Keratinocyte (primary cell): ENCODE measurements around the gene SURF6.

ENCODE experiments used
- EZH2 ChIP-seq: IDR thresholded peaks from one replicate; pipeline ENCODE4 v1.6.1; 2012; ENCODE audit warnings: inconsistent platforms, mild to moderate bottlenecking, low read length, moderate library complexity
- TF ChIP-seq, protein P1 (sequence below), 3 experiments: IDR thresholded peaks in 1 of 3; conservative IDR thresholded peaks in 1 of 3; optimal IDR thresholded peaks in 1 of 3; 2 replicates in 2 of 3; 3 replicates in 1 of 3; pipeline versions ENCODE3 to v1.5.1; 2011; ENCODE audit warnings: low read length in 3 of 3, mild to moderate bottlenecking in 3 of 3, moderate library complexity in 2 of 3, control low read depth in 1 of 3, inconsistent platforms in 1 of 3; ENCODE audit not compliant: insufficient read depth in 2 of 3; ENCODE audit errors: extremely low read depth in 1 of 3

DNA sequence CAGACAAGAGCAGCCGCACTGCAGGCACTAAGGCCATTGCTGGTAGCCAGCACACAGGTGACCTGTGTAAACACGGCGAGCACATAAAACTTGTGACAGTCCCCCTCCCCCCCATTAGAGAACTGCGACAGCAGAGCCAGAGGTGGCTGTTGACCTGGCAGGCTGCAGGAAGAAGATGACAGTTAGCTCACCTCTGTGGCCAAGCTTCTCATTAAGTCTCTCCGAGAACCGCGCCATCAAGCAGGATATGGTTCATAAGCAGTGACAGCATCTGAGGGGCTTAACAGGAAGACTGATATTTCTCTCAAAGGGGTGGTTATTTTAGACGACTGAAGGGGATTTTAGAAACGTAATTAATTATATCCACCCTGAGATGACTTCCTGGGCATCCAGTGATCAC is 34.7 kb upstream of the SURF6 start:
- TF ChIP-seq, protein P1, sequence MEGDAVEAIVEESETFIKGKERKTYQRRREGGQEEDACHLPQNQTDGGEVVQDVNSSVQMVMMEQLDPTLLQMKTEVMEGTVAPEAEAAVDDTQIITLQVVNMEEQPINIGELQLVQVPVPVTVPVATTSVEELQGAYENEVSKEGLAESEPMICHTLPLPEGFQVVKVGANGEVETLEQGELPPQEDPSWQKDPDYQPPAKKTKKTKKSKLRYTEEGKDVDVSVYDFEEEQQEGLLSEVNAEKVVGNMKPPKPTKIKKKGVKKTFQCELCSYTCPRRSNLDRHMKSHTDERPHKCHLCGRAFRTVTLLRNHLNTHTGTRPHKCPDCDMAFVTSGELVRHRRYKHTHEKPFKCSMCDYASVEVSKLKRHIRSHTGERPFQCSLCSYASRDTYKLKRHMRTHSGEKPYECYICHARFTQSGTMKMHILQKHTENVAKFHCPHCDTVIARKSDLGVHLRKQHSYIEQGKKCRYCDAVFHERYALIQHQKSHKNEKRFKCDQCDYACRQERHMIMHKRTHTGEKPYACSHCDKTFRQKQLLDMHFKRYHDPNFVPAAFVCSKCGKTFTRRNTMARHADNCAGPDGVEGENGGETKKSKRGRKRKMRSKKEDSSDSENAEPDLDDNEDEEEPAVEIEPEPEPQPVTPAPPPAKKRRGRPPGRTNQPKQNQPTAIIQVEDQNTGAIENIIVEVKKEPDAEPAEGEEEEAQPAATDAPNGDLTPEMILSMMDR (optimal IDR thresholded peaks at IDR 0.05 in 1 of 3, IDR thresholded peaks at IDR 0.05 in 1 of 3, conservative IDR thresholded peaks at IDR 0.05 in 1 of 3; ENCODE audit: extremely low read depth in 1 of 3, insufficient read depth in 2 of 3, low read length in 3 of 3) = no peak
- TF ChIP-seq EZH2 = no peak
